ENCODE measurements around the gene UBFD1.
A peak's percentile ranks its signal among the peaks of the same experiment; 100 is the strongest.
"Not testable (repeated sequence)": the region's sequence is repeated elsewhere in the genome, so short reads cannot be mapped to it uniquely, and the experiment has no call there.

Gene UBFD1

GRCh38 chr16:23556881-23557778 lies at the start of gene UBFD1, which contains the start of gene EARS2:
Gene UBFD1 (plus strand): TSS chr16:23557727. CDS start chr16:23557743, 16 bp downstream.
Gene EARS2 (minus strand): TSS chr16:23557350. CDS start chr16:23557343, 7 bp downstream.
- DNase-seq: peak; percentile 96

GRCh38 chr16:23508589-23509440 lies 48.7 kb upstream of the UBFD1 start:
- DNase-seq: no peak

- DNase-seq: no peak
These were observed 48.1 kb upstream of the UBFD1 start for GRCh38 chr16:23509441-23509754.

GRCh38 chr16:23509782-23510163 lies 47.8 kb upstream of the UBFD1 start:
- peak; percentile 40 for DNase-seq

GRCh38 chr16:23510164-23510914 lies 47.2 kb upstream of the UBFD1 start, which contains the start of gene GGA2:
Gene GGA2 (minus strand): TSS chr16:23510494. CDS start chr16:23510411, 83 bp downstream.
- peak; percentile 81 for DNase-seq

- DNase-seq: not testable (repeated sequence)
These were observed 46.6 kb upstream of the UBFD1 start for GRCh38 chr16:23510915-23511270.

- no peak for DNase-seq
These were observed 45.8 kb upstream of the UBFD1 start for GRCh38 chr16:23511731-23512130.

GRCh38 chr16:23512168-23512695 lies 45.3 kb upstream of the UBFD1 start:
- DNase-seq: no peak

- DNase-seq: peak; percentile 54
These were observed 43.0 kb upstream of the UBFD1 start for GRCh38 chr16:23514381-23515152.

- DNase-seq: no peak
These were observed 41.6 kb upstream of the UBFD1 start for GRCh38 chr16:23515881-23516280.

GRCh38 chr16:23516366-23517137 lies 41.0 kb upstream of the UBFD1 start:
- no peak for DNase-seq

GRCh38 chr16:23518435-23518891 lies 39.1 kb upstream of the UBFD1 start:
- DNase-seq: no peak

GRCh38 chr16:23519282-23519681 lies 38.2 kb upstream of the UBFD1 start:
- no peak for DNase-seq

- no peak for DNase-seq
These were observed 37.0 kb upstream of the UBFD1 start for GRCh38 chr16:23520500-23520899.

GRCh38 chr16:23521037-23521743 lies 36.3 kb upstream of the UBFD1 start:
- no peak for DNase-seq

GRCh38 chr16:23521965-23522364 lies 35.6 kb upstream of the UBFD1 start:
- DNase-seq: no peak

GRCh38 chr16:23523321-23523720 lies 34.2 kb upstream of the UBFD1 start:
- DNase-seq: no peak

GRCh38 chr16:23523876-23524385 lies 33.6 kb upstream of the UBFD1 start:
- no peak for DNase-seq

GRCh38 chr16:23524886-23525285 lies 32.6 kb upstream of the UBFD1 start:
- no peak for DNase-seq

All from CD4-positive, alpha-beta T cell treated with Interleukin-12 subunit alpha and Interleukin-12 subunit beta, for 1 hour (primary cell).